ENCODE results near the gene MFAP2.

MFAP2 gene

DNA sequence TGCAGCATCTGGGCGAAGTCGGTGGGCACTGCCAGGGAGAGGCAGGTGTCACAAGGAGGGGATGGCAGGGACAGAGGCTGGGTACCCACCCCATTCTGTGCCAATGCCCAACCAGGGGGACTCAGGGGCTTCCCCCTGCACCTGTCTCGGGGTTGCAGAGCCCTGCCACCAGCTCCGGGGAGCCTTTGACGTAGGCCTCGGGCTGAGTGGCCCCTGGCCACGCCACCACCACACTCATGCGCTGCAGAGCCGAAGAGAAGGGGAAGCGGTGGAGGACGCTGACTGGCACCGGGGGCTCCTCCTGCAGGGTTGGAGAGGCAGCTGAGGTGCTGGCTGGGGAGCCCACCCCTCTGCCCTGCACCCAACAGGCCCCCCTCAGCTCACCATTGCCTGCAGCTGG lies 11.7 kb upstream of the MFAP2 start (continued):
- TF ChIP-seq, protein P1, sequence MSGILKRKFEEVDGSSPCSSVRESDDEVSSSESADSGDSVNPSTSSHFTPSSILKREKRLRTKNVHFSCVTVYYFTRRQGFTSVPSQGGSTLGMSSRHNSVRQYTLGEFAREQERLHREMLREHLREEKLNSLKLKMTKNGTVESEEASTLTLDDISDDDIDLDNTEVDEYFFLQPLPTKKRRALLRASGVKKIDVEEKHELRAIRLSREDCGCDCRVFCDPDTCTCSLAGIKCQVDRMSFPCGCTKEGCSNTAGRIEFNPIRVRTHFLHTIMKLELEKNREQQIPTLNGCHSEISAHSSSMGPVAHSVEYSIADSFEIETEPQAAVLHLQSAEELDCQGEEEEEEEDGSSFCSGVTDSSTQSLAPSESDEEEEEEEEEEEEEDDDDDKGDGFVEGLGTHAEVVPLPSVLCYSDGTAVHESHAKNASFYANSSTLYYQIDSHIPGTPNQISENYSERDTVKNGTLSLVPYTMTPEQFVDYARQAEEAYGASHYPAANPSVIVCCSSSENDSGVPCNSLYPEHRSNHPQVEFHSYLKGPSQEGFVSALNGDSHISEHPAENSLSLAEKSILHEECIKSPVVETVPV (CRISPR knock-in tag; IDR thresholded peaks at IDR 0.05): no peak
- no peak for TF ChIP-seq GLIS3 (CRISPR knock-in tag; IDR thresholded peaks at IDR 0.05)
- no peak for TF ChIP-seq RARB (CRISPR knock-in tag; IDR thresholded peaks at IDR 0.05)

DNA sequence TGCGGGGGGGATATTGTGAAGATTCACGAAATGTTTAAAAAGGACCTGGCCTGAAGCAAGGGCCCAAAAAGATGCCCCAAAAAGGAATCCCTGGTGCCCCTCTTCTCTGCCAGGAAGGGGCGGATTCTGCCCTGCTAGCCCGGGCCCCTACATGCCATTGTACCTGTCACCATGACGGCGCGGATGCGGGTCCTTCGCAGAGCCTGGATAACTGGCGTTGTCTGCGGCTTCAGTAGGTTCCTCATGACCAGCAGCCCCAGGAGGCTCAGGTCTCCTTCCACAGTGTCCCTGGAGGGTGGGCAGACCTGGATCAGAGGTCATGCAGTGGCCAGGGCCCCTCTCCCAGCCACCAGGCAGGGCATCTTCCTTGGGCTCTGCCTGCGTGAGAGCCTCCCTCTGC lies 11.2 kb upstream of the MFAP2 start:
- TF ChIP-seq PPARA (CRISPR knock-in tag; IDR thresholded peaks at IDR 0.05; ENCODE audit: borderline replicate concordance): no peak
- no peak for TF ChIP-seq ZNF70 (CRISPR knock-in tag; IDR thresholded peaks at IDR 0.05)
- no peak for TF ChIP-seq ZNF565 (CRISPR knock-in tag; conservative IDR thresholded peaks at IDR 0.05; ENCODE audit: low read depth)
- TF ChIP-seq, protein P2, sequence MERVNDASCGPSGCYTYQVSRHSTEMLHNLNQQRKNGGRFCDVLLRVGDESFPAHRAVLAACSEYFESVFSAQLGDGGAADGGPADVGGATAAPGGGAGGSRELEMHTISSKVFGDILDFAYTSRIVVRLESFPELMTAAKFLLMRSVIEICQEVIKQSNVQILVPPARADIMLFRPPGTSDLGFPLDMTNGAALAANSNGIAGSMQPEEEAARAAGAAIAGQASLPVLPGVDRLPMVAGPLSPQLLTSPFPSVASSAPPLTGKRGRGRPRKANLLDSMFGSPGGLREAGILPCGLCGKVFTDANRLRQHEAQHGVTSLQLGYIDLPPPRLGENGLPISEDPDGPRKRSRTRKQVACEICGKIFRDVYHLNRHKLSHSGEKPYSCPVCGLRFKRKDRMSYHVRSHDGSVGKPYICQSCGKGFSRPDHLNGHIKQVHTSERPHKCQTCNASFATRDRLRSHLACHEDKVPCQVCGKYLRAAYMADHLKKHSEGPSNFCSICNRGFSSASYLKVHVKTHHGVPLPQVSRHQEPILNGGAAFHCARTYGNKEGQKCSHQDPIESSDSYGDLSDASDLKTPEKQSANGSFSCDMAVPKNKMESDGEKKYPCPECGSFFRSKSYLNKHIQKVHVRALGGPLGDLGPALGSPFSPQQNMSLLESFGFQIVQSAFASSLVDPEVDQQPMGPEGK (CRISPR knock-in tag; IDR thresholded peaks at IDR 0.05; ENCODE audit: borderline replicate concordance): no peak
- TF ChIP-seq, protein P3, sequence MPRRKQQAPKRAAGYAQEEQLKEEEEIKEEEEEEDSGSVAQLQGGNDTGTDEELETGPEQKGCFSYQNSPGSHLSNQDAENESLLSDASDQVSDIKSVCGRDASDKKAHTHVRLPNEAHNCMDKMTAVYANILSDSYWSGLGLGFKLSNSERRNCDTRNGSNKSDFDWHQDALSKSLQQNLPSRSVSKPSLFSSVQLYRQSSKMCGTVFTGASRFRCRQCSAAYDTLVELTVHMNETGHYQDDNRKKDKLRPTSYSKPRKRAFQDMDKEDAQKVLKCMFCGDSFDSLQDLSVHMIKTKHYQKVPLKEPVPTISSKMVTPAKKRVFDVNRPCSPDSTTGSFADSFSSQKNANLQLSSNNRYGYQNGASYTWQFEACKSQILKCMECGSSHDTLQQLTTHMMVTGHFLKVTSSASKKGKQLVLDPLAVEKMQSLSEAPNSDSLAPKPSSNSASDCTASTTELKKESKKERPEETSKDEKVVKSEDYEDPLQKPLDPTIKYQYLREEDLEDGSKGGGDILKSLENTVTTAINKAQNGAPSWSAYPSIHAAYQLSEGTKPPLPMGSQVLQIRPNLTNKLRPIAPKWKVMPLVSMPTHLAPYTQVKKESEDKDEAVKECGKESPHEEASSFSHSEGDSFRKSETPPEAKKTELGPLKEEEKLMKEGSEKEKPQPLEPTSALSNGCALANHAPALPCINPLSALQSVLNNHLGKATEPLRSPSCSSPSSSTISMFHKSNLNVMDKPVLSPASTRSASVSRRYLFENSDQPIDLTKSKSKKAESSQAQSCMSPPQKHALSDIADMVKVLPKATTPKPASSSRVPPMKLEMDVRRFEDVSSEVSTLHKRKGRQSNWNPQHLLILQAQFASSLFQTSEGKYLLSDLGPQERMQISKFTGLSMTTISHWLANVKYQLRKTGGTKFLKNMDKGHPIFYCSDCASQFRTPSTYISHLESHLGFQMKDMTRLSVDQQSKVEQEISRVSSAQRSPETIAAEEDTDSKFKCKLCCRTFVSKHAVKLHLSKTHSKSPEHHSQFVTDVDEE (CRISPR knock-in tag; IDR thresholded peaks at IDR 0.05): no peak
- no peak for TF ChIP-seq TOX (CRISPR knock-in tag; IDR thresholded peaks at IDR 0.05; ENCODE audit: borderline replicate concordance)
- TF ChIP-seq, protein P4, sequence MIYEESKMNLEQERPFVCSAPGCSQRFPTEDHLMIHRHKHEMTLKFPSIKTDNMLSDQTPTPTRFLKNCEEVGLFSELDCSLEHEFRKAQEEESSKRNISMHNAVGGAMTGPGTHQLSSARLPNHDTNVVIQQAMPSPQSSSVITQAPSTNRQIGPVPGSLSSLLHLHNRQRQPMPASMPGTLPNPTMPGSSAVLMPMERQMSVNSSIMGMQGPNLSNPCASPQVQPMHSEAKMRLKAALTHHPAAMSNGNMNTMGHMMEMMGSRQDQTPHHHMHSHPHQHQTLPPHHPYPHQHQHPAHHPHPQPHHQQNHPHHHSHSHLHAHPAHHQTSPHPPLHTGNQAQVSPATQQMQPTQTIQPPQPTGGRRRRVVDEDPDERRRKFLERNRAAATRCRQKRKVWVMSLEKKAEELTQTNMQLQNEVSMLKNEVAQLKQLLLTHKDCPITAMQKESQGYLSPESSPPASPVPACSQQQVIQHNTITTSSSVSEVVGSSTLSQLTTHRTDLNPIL (CRISPR knock-in tag; IDR thresholded peaks at IDR 0.05; ENCODE audit: low read depth): no peak
- no peak for TF ChIP-seq RARB (CRISPR knock-in tag; IDR thresholded peaks at IDR 0.05)
- TF ChIP-seq ZNF8 (CRISPR knock-in tag; IDR thresholded peaks at IDR 0.05): no peak
- TF ChIP-seq, protein P5, sequence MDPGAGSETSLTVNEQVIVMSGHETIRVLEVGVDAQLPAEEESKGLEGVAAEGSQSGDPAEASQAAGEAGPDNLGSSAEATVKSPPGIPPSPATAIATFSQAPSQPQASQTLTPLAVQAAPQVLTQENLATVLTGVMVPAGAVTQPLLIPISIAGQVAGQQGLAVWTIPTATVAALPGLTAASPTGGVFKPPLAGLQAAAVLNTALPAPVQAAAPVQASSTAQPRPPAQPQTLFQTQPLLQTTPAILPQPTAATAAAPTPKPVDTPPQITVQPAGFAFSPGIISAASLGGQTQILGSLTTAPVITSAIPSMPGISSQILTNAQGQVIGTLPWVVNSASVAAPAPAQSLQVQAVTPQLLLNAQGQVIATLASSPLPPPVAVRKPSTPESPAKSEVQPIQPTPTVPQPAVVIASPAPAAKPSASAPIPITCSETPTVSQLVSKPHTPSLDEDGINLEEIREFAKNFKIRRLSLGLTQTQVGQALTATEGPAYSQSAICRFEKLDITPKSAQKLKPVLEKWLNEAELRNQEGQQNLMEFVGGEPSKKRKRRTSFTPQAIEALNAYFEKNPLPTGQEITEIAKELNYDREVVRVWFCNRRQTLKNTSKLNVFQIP (CRISPR knock-in tag; IDR thresholded peaks at IDR 0.05; ENCODE audit: borderline replicate concordance, low read depth): no peak
- no peak for TF ChIP-seq OSR1 (CRISPR knock-in tag; IDR thresholded peaks at IDR 0.05)
- TF ChIP-seq TCF4 (CRISPR knock-in tag; IDR thresholded peaks at IDR 0.05; ENCODE audit: borderline replicate concordance): no peak
- TF ChIP-seq ZFP30 (CRISPR knock-in tag; IDR thresholded peaks at IDR 0.05): no peak
- no peak for ATAC-seq

DNA sequence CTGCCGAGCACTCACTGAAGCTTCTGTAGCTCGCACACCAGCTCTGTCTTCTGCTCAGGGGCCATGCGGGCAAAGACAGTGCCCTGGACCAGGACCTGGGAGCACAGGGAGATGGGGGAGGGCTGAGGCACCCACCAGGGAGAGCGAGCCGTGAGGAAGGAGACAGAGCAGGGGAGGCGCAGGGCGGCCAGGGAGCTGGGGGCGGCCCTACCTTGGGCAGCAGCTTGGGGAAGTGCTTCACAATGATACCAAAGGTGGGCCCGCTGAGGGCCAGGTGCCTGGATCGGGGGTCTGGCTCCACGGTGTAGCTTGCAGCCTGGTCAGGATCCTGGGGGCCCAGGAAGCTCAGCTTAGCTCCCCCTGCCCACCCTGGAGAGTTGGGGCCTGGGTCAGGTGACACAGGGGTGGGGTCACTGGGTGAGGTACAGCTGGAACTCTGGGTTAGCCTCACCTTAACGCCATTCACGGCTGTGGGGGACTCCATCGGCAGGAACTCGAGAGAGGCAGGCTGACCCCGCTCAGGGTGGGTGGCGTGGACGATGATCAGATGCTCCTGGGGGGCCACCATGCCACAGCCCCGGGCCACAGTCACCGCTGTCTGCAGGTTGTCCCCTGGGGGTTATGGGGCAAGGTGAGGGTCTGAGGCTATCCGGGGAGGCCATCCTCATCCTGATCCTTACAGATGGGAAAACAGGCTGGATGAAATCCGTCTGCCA lies 9.4 kb upstream of the MFAP2 start:
- TF ChIP-seq ARNTL (CRISPR knock-in tag; IDR thresholded peaks at IDR 0.05; ENCODE audit: borderline replicate concordance, low read depth) (no peak), CSDC2 (CRISPR knock-in tag; IDR thresholded peaks at IDR 0.05) (no peak), GLIS3 (CRISPR knock-in tag; IDR thresholded peaks at IDR 0.05) (no peak), ZFP30 (CRISPR knock-in tag; IDR thresholded peaks at IDR 0.05) (no peak), ISL1 (CRISPR knock-in tag; IDR thresholded peaks at IDR 0.05) (no peak), ZFP3 (CRISPR knock-in tag; IDR thresholded peaks at IDR 0.05) (no peak), ZNF8 (CRISPR knock-in tag; IDR thresholded peaks at IDR 0.05) (no peak), BACH2 (CRISPR knock-in tag; IDR thresholded peaks at IDR 0.05; ENCODE audit: borderline replicate concordance) (no peak)
- TF ChIP-seq, protein P2 (CRISPR knock-in tag; IDR thresholded peaks at IDR 0.05; ENCODE audit: borderline replicate concordance): no peak
- ATAC-seq: no peak
